Keratinocyte (primary cell): ENCODE results near the gene GALNT9. TPM values are rescaled to one million over a fixed set of nuclear protein-coding genes. Genes with fewer than 3 reads are reported as not detected.

Experiments
- DNase-seq: peaks from one replicate; pipeline ENCODE4 v3.0.0-alpha.2; 2011; ENCODE audit warnings: low read depth, missing footprints, low spot score
- FAIRE-seq: peaks from 2 replicates; lab custom pipeline; 2011; peaks lifted over from hg19 to GRCh38; lab: Jason Lieb, UNC
- H2AFZ ChIP-seq: 2 replicates; pipeline ENCODE4 v1.6.0; 2012; ENCODE audit warnings: low read length, control low read depth, inconsistent platforms; ENCODE audit not compliant: control insufficient read depth
- H3K27ac ChIP-seq: 2 replicates; pipeline ENCODE4 v1.5.1; 2011; ENCODE audit warnings: low read length; ENCODE audit not compliant: control insufficient read depth, insufficient read depth
- H3K27me3 ChIP-seq: 3 replicates; pipeline ENCODE4 v1.6.0; 2011; ENCODE audit warnings: low read length; ENCODE audit not compliant: control insufficient read depth, insufficient read depth; ENCODE audit errors: extremely low read depth
- H3K36me3 ChIP-seq, 2 experiments: 2 replicates in 1 of 2; 3 replicates in 1 of 2; pipeline ENCODE4 v1.5.1; 2011; ENCODE audit warnings: low read length in 2 of 2, mild to moderate bottlenecking in 1 of 2; ENCODE audit not compliant: control insufficient read depth in 2 of 2, insufficient read depth in 2 of 2; ENCODE audit errors: extremely low read depth in 1 of 2
- H3K4me1 ChIP-seq: 3 replicates; pipeline ENCODE4 v1.5.1; 2011; ENCODE audit warnings: low read length; ENCODE audit not compliant: control insufficient read depth, insufficient read depth; ENCODE audit errors: extremely low read depth
- H3K4me2 ChIP-seq: 3 replicates; pipeline ENCODE4 v1.6.0; 2011; ENCODE audit warnings: low read depth, low read length; ENCODE audit not compliant: control insufficient read depth, insufficient read depth; ENCODE audit errors: extremely low read depth
- H3K4me3 ChIP-seq, 3 experiments: fragments of 200-600 bp in 1 of 3; sonication (generic) in 1 of 3; 2 replicates in 2 of 3; 3 replicates in 1 of 3; pipeline ENCODE4 v1.5.1; 2011 to 2016; ENCODE audit warnings: low read length in 3 of 3, mild to moderate bottlenecking in 3 of 3, control low read depth in 2 of 3, inconsistent platforms in 1 of 3, low read depth in 1 of 3, mixed read lengths in 1 of 3, mixed run types in 1 of 3, moderate library complexity in 1 of 3; ENCODE audit not compliant: control insufficient read depth in 2 of 3, insufficient read depth in 2 of 3; ENCODE audit errors: extremely low read depth in 1 of 3
- H3K79me2 ChIP-seq: 2 replicates; pipeline ENCODE4 v1.6.0; 2012; ENCODE audit warnings: low read length; ENCODE audit not compliant: control insufficient read depth, insufficient read depth
- H3K9ac ChIP-seq: 3 replicates; pipeline ENCODE4 v1.6.0; 2011; ENCODE audit warnings: low read length; ENCODE audit not compliant: control insufficient read depth, insufficient read depth; ENCODE audit errors: extremely low read depth
- H3K9me1 ChIP-seq: 3 replicates; pipeline ENCODE4 v1.6.0; 2011; ENCODE audit warnings: low read length; ENCODE audit not compliant: control insufficient read depth, insufficient read depth; ENCODE audit errors: extremely low read depth
- H3K9me3 ChIP-seq: 2 replicates; pipeline ENCODE4 v1.5.1; 2012; ENCODE audit warnings: low read depth, low read length; ENCODE audit not compliant: control insufficient read depth
- H4K20me1 ChIP-seq: 3 replicates; pipeline ENCODE4 v1.6.0; 2011; ENCODE audit warnings: low read length; ENCODE audit not compliant: control insufficient read depth, insufficient read depth; ENCODE audit errors: extremely low read depth
- CTCF ChIP-seq, 3 experiments: IDR thresholded peaks in 1 of 3; conservative IDR thresholded peaks in 1 of 3; optimal IDR thresholded peaks in 1 of 3; 2 replicates in 2 of 3; 3 replicates in 1 of 3; pipeline versions ENCODE3 to v1.5.1; 2011; ENCODE audit warnings: low read length in 3 of 3, mild to moderate bottlenecking in 3 of 3, moderate library complexity in 2 of 3, control low read depth in 1 of 3, inconsistent platforms in 1 of 3; ENCODE audit not compliant: insufficient read depth in 2 of 3; ENCODE audit errors: extremely low read depth in 1 of 3
- EZH2 ChIP-seq: IDR thresholded peaks from one replicate; pipeline ENCODE4 v1.6.1; 2012; ENCODE audit warnings: inconsistent platforms, mild to moderate bottlenecking, low read length, moderate library complexity
- dilution Hi-C: fragments of 300-500 bp; cut with MboI; formaldehyde crosslinking; loops from one replicate; pipeline ENCODE4 v1.7.0; 2020; ENCODE audit warnings: low sequenced_read_pairs; ENCODE audit not compliant: extremely low pct_ligation_motif_present
- polyA plus RNA-seq, 5 experiments: library from polyadenylated mRNA; depleted of rRNA in 3 of 5; stranded (reverse) in 3 of 5; stranded (forward) in 1 of 5; unstranded in 1 of 5; fragments of >200 nt; gene quantifications; 1 replicate in 1 of 5; 2 replicates in 3 of 5; 3 replicates in 1 of 5; pipeline versions ENCODE4 v1.2.1 to v1.2.3, GENCODE V29; 2011 to 2012; ENCODE audit warnings: missing spikeins in 2 of 5, low read depth in 1 of 5, low replicate concordance in 1 of 5

Gene GALNT9
- polyA plus RNA-seq, 1 donor (not counting 4 experiments of a cell fraction or from before 2014, with no cell fraction given), result not detected

GRCh38 chr12:132166093-132166492 lies 163.3 kb downstream of the GALNT9 start:
- FAIRE-seq, result no peak
- Histone ChIP-seq H3K9me1 (no peaks in the 10 kb centered on the region), H2AFZ (no peak overlapping the region), H3K4me2 (no peak overlapping the region), H3K27ac (no peak overlapping the region), H3K9me3 (no peaks in the 10 kb centered on the region), H4K20me1 (no peaks in the 10 kb centered on the region), H3K4me3 (no peak overlapping the region), H3K9ac (no peak overlapping the region), H3K79me2 (no peaks in the 10 kb centered on the region), H3K36me3 (no peaks in the 10 kb centered on the region), H3K4me1 (no peaks in the 10 kb centered on the region), H3K27me3 (peaks cover 22% of the 10 kb centered on the region)
- no peak for DNase-seq
- dilution Hi-C loops, result no loop called here
- TF ChIP-seq CTCF (optimal IDR thresholded peaks at IDR 0.05 in 1 of 3, IDR thresholded peaks at IDR 0.05 in 1 of 3, conservative IDR thresholded peaks at IDR 0.05 in 1 of 3; ENCODE audit: extremely low read depth in 1 of 3, insufficient read depth in 2 of 3, low read length in 3 of 3), result no peak
- no peak for TF ChIP-seq EZH2

GRCh38 chr12:132165584-132165983 lies 163.8 kb downstream of the GALNT9 start:
- H3K4me2 ChIP-seq, result no peak overlapping the region
- no peak overlapping the region for H3K9ac ChIP-seq
- H2AFZ ChIP-seq, result no peak overlapping the region
- H3K27me3 ChIP-seq, result peaks cover 19% of the 10 kb centered on the region
- DNase-seq (no peak), FAIRE-seq (no peak)
- TF ChIP-seq CTCF (optimal IDR thresholded peaks at IDR 0.05 in 1 of 3, IDR thresholded peaks at IDR 0.05 in 1 of 3, conservative IDR thresholded peaks at IDR 0.05 in 1 of 3; ENCODE audit: extremely low read depth in 1 of 3, insufficient read depth in 2 of 3, low read length in 3 of 3) (no peak), EZH2 (no peak)
- no peak overlapping the region for H3K27ac ChIP-seq
- no peaks in the 10 kb centered on the region for H3K9me1 ChIP-seq
- H3K4me1 ChIP-seq, result no peaks in the 10 kb centered on the region
- no peaks in the 10 kb centered on the region for H3K36me3 ChIP-seq
- H3K9me3 ChIP-seq, result no peaks in the 10 kb centered on the region
- no peak overlapping the region for H3K4me3 ChIP-seq
- no peaks in the 10 kb centered on the region for H4K20me1 ChIP-seq
- dilution Hi-C loops, result no loop called here
- no peaks in the 10 kb centered on the region for H3K79me2 ChIP-seq
